PC-9 (cell line): ENCODE results near the gene SLC18A2. TPM values are rescaled to one million over a fixed set of nuclear protein-coding genes. Genes with fewer than 3 reads are reported as not detected.

Experiments
- Bru-seq: library from RNA; stranded (reverse); fragments of 400-500 nt; gene quantifications from one replicate; lab custom pipeline; 2021; lab: Mats Ljungman, UMichigan
- BruChase-seq, 2 experiments: library from RNA; stranded (reverse); fragments of 400-500 nt; gene quantifications; one replicate each; lab custom pipeline; 2021; lab: Mats Ljungman, UMichigan
- BruUV-seq: library from RNA; stranded (reverse); fragments of 400-500 nt; replicated peaks from 2 replicates; lab custom pipeline; 2021; lab: Mats Ljungman, UMichigan
- CTCF ChIA-PET: fragments of 300-600 bp; sonication (Branson Sonifier 250); formaldehyde crosslinking; loops from one replicate; lab custom pipeline; 2022; ENCODE audit warnings: antibody characterized with exemption; lab: Charles Lee
- POLR2A ChIA-PET: fragments of 300-600 bp; sonication (Branson Sonifier 250); formaldehyde crosslinking; loops from one replicate; lab custom pipeline; 2022; ENCODE audit warnings: antibody characterized with exemption; ENCODE audit not compliant: unreplicated experiment; lab: Charles Lee
- DNase-seq, 2 experiments: peaks; one replicate each; pipeline versions ENCODE4 v3.0.0 to v3.0.0-alpha.2; 2015 to 2022; ENCODE audit warnings: mixed read lengths in 1 of 2
- H2AFZ ChIP-seq: fragments of 200-600 bp; sonication (generic); 2 replicates; pipeline ENCODE4 v1.8.1; 2017; ENCODE audit warnings: antibody characterized with exemption
- H3F3A ChIP-seq: fragments of 200-600 bp; sonication (generic); 2 replicates; pipeline ENCODE4 v1.8.1; 2017; ENCODE audit warnings: antibody characterized with exemption, mild to moderate bottlenecking, low read depth; ENCODE audit not compliant: insufficient read depth
- H3K27ac ChIP-seq: fragments of 200-600 bp; sonication (generic); 2 replicates; pipeline ENCODE4 v1.6.1; 2016; ENCODE audit warnings: mixed run types
- H3K27me3 ChIP-seq: fragments of 200-600 bp; sonication (generic); 2 replicates; pipeline ENCODE4 v1.6.1; 2016; ENCODE audit warnings: low read depth, mixed run types; ENCODE audit not compliant: insufficient read depth
- H3K36me3 ChIP-seq: fragments of 200-600 bp; sonication (generic); 2 replicates; pipeline ENCODE4 v1.6.1; 2016; ENCODE audit warnings: low read depth, mixed run types
- H3K4me1 ChIP-seq: fragments of 200-600 bp; sonication (generic); replicated peaks from 2 replicates; pipeline ENCODE4 v1.6.1; 2016; ENCODE audit warnings: mixed run types; ENCODE audit not compliant: insufficient read depth
- H3K4me2 ChIP-seq: fragments of 200-600 bp; sonication (generic); 2 replicates; pipeline ENCODE4 v1.6.1; 2017; ENCODE audit warnings: mixed run types
- H3K4me3 ChIP-seq: fragments of 200-600 bp; sonication (generic); 2 replicates; pipeline ENCODE4 v1.6.1; 2016; ENCODE audit warnings: mixed run types
- H3K79me2 ChIP-seq: fragments of 200-600 bp; sonication (generic); 2 replicates; pipeline ENCODE4 v1.6.1; 2017; ENCODE audit warnings: low read depth, mixed run types
- H3K9me2 ChIP-seq: fragments of 200-600 bp; sonication (generic); 2 replicates; pipeline ENCODE4 v1.8.1; 2017; ENCODE audit warnings: mild to moderate bottlenecking; ENCODE audit not compliant: insufficient read depth
- H3K9me3 ChIP-seq: fragments of 200-600 bp; sonication (generic); 2 replicates; pipeline ENCODE4 v1.8.1; 2016; ENCODE audit warnings: low read depth; ENCODE audit not compliant: insufficient read depth
- H4K20me1 ChIP-seq: fragments of 200-600 bp; sonication (generic); 2 replicates; pipeline ENCODE4 v1.8.1; 2017; ENCODE audit not compliant: insufficient read depth
- CTCF ChIP-seq: fragments of 200-600 bp; sonication (generic); conservative IDR thresholded peaks from 2 replicates; pipeline ENCODE4 v1.6.1; 2017; ENCODE audit warnings: mixed run types, antibody characterized with exemption, mild to moderate bottlenecking, moderate library complexity
- EZH2 ChIP-seq: fragments of 200-600 bp; sonication (generic); IDR thresholded peaks from 2 replicates; pipeline ENCODE4 v1.8.0; 2017; ENCODE audit warnings: antibody characterized with exemption, low read depth
- intact Hi-C: fragments of 100-400 bp; cut with micrococcal nuclease; formaldehyde crosslinking; loops from one replicate; pipeline ENCODE4 v1.10.0; 2022; ENCODE audit not compliant: unreplicated experiment
- long read RNA-seq: library from polyadenylated mRNA; stranded (forward); transcript quantifications from one replicate; pipeline ENCODE4 v2.0.0, GENCODE V29; 2022
- total RNA-seq: library from RNA; stranded (reverse); gene quantifications from 2 replicates; pipeline ENCODE4 v1.2.3, GENCODE V29; 2021

The SLC18A2 gene
- total RNA-seq (not detected in 2 replicates), Bru-seq, nascent RNA (not detected), BruChase-seq, experiment 1, labeled RNA remaining after a 2-hour chase (not detected), BruChase-seq, experiment 2, labeled RNA remaining after a 6-hour chase (not detected)
- long read RNA-seq, partial matches to known transcripts = 0 of 57 reads
- long read RNA-seq, other reads (novel, unspliced or antisense) = 57 of 57 reads

- Histone ChIP-seq H3F3A (no peaks in the 10 kb centered on the region), H3K27me3 (0 out of 2 replicates have a peak, but pooled peaks cover 2% of the 10 kb centered on the region), H3K9me2 (no peaks in the 10 kb centered on the region), H3K9me3 (no peaks in the 10 kb centered on the region), H3K36me3 (no peaks in the 10 kb centered on the region), H2AFZ (no peak within 1 kb of the TSS), H4K20me1 (no peaks in the 10 kb centered on the region), H3K27ac (no peak within 1 kb of the TSS), H3K4me3 (no peak within 1 kb of the TSS), H3K4me1 (no peaks in the 10 kb centered on the region), H3K79me2 (no peaks in the 10 kb centered on the region), H3K4me2 (no peak within 1 kb of the TSS)
- TF ChIP-seq EZH2 (no peak), CTCF (no peak)
- no peak for DNase-seq
- ChIA-PET CTCF (no interaction called here), POLR2A (no interaction called here)
- no TSS peak for BruUV-seq
- intact Hi-C loops = no loop called here
Measured at GRCh38 chr10:117240621-117241529, at the start of gene SLC18A2. SLC18A2 (plus strand) TSS chr10:117241114; CDS start chr10:117241694, 580 bp downstream.

DNA sequence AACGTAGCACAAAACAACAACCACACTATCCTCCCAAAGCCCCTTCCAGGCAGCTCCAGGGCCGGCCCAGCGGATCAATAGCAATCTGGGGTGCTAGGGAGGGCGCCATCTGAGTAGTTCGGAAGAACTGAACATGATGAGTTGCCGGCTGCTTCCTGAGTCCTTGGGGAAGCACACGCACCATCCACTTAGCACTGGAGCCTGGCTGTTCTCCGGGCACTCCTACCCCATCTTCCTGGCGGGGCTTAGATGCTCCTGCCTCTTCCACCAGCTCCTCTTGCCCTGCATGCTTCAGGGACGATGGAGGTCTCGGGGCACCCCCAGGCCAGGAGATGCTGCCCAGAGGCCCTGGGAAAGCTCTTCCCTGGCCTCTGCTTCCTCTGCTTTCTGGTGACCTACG is 43.7 kb upstream of the SLC18A2 start, which contains the start of gene KCNK18:
Gene KCNK18, plus strand, starts transcription at position 301 of the 400 bp plus-strand sequence. Its CDS starts 0 bp downstream, at position 301.
- Histone ChIP-seq H3K9me2 (no peaks in the 10 kb centered on the region), H3K27me3 (no peaks in the 10 kb centered on the region), H4K20me1 (no peaks in the 10 kb centered on the region), H3K27ac (no peak within 1 kb of the TSS), H3F3A (no peaks in the 10 kb centered on the region), H3K36me3 (no peaks in the 10 kb centered on the region), H3K79me2 (no peaks in the 10 kb centered on the region), H3K4me1 (no peaks in the 10 kb centered on the region), H3K9me3 (no peaks in the 10 kb centered on the region), H2AFZ (no peak within 1 kb of the TSS), H3K4me2 (no peak within 1 kb of the TSS), H3K4me3 (no peak within 1 kb of the TSS)
- intact Hi-C loops = no loop called here
- CTCF ChIA-PET = no interaction called here
- POLR2A ChIA-PET = no interaction called here
- TF ChIP-seq CTCF = no peak
- TF ChIP-seq EZH2 = no peak
- no peak for DNase-seq
- BruUV-seq = no TSS peak

GRCh38 chr10:117198088-117198487 is 42.8 kb upstream of the SLC18A2 start:
- H3K27me3 ChIP-seq = no peaks in the 10 kb centered on the region
- ChIA-PET POLR2A (no interaction called here), CTCF (no interaction called here)
- H3K9me3 ChIP-seq = no peaks in the 10 kb centered on the region
- H4K20me1 ChIP-seq = no peaks in the 10 kb centered on the region
- H3K36me3 ChIP-seq = no peaks in the 10 kb centered on the region
- H3K4me3 ChIP-seq = no peak overlapping the region
- TF ChIP-seq CTCF (no peak), EZH2 (no peak)
- no peaks in the 10 kb centered on the region for H3K4me1 ChIP-seq
- no peak for DNase-seq
- no peaks in the 10 kb centered on the region for H3F3A ChIP-seq
- no peak overlapping the region for H2AFZ ChIP-seq
- intact Hi-C loops = no loop called here
- no peak overlapping the region for H3K4me2 ChIP-seq
- no peak overlapping the region for H3K27ac ChIP-seq
- no peaks in the 10 kb centered on the region for H3K79me2 ChIP-seq
- no peaks in the 10 kb centered on the region for H3K9me2 ChIP-seq
- BruUV-seq = no TSS peak
